GM18909 (cell line): ENCODE results near the gene DLX4.
A peak's percentile ranks its signal among the peaks of the same experiment; 100 is the strongest.

ENCODE experiments used
- ATAC-seq: cut with Tn5 transposase; IDR thresholded peaks from one replicate; pipeline ENCODE4 v1.9.1; 2021; ENCODE audit warnings: mild to moderate bottlenecking; ENCODE audit not compliant: unreplicated experiment, poor library complexity

DLX4 gene

GRCh38 chr17:49967621-49968404 lies 1.2 kb upstream of the DLX4 start:
- no peak for ATAC-seq

DNA sequence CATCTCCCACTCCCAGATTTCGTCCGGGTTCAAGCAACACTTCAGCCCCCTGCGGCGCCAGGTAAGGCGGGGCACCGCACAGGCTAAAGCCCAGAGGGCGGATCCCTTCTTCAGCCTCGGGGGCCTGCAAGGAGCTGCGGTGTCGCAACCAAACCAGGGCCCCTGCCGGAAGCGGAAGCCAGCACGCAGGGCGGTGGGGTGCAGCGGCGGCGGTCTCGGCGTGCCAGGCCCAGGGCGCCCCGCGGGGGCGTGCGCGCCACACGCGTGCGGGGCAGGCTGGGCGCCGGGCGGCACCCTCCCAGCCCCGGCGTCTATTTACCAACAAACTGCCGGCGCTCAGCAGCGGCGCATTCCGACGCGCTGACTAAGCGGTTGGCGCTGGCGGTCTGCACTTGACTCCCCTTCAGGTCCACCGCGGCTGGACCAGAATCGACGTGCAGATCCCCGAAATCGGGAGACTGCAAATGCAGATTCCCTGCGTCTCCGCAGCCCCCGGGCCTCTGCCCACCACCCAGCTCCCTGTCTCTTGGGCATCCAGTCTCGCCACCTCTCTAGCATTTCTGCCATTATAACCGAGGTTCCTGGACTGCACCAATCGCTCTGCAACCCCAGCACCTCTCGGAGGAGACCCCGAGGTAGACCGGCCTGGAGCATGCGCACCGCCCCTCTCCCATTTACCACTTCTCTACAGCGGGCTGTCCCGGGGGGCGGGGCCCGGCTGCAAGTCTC lies 421 bp upstream of the DLX4 start:
- ATAC-seq: peak; percentile 62

DNA sequence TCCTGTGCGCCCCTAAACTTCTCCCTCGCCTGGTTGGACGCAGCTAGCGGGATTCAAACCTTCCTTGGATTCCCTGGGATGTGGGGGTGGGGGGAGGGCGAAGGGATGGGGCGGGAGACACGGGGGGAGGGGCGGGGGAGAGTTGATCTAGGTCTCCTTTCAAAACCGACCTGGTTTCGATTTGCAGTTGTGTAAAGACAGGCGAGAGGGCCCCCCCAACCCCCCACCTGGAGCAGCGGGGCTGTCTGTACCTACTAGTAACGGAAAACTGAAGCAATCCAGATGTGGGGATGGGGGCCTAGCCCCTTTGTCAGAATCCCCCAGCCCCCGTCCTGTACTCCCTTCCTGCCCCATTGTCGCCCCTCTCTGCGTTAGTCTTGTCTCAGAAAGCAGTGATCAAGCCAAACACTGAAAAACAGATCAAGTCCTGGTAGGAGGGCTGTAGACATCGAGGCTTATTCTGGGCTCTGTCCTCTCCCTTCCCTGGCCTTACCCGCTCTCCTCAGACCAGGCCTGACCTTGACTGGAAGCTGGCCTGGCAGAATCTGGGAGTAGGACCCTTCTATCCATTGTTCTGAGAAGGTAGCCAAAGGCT lies 902 bp downstream of the DLX4 start:
- no peak for ATAC-seq

DNA sequence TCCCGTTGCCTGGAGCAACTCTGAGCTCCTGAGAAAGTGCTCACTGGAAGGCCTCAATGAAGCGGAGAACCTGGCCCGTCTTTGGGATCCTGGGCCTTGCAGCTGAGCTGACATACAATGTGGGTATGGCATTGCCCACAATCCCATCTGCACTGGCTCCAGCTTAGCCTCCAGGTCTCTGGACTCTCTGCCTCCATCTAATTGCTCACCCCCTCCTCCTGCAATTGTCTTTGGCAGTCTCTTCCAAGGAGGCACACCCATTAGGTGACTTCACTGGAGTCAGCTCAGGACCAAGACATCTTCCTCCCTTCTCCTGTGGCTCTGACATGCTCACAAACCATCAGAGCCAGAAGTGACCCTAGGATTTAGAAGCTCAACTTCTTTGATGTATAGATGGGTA lies 1.5 kb downstream of the DLX4 start:
- no peak for ATAC-seq

DNA sequence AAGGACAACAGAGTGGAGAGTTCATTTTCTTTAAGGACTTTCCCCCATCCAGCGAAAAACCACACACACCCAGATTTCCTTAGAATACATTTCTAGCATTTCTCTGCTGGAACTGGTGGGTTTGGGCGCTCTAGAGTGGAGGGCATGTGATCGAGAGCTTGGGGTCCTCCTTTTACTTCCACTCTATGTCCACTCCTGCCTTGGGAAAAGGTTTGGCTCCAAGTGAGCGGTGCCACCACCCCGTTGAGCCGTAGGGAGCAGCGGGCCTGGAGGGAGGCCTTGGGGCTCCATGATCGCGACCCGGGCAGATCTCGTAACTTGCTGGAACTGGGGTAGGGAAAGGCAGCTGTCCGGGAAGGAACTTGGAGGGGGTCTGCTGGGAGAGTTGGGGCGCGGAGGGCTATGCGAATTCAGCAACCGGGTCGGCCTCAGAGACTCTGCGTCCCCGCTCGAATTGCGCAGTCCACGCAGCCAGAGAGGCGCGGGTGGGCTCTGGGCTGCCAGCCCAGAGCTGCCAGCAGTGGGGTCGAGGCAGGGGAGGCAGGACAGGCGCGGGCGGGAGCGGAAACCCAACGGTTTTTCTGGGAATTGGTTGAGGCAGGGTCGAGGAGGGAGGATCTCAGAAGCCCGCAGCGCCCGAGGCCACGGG lies 2.3 kb downstream of the DLX4 start:
- no peak for ATAC-seq

- no peak for ATAC-seq
These were observed 3.0 kb downstream of the DLX4 start for GRCh38 chr17:49971848-49972485.

DNA sequence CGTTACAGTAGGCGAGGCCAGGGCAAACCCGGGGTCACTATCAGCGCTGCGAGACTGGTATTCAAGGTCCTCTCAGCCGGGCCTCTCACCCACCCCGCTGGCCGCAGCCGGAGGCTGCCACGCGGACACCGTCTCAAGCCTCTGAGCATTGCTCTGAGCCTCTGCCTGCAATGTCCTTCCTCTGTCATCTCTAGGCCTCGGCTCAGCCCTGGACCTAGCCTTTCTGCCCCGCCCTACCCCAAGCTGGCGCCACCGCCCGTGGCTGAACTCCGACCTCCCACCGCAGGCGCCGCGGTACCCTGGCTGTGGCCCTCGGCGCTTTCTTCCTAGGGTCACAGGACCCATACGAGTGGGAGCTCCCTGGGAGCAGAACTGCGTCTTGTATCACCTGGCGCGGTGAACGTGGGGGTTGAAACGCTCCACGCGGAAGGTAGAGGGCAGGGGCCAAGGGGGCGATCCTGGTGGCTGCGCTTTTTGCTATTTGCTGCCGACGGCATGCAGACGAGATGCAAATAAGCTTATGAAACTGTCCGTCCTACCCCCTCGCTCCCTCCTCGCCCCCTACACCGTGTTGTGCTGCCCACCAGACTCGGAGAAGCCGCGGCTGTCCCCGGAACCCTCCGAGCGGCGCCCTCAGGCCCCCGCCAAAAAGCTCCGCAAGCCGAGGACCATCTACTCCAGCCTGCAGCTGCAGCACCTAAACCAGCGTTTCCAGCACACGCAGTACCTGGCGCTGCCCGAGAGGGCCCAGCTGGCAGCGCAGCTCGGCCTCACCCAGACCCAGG lies 3.7 kb downstream of the DLX4 start:
- no peak for ATAC-seq

DNA sequence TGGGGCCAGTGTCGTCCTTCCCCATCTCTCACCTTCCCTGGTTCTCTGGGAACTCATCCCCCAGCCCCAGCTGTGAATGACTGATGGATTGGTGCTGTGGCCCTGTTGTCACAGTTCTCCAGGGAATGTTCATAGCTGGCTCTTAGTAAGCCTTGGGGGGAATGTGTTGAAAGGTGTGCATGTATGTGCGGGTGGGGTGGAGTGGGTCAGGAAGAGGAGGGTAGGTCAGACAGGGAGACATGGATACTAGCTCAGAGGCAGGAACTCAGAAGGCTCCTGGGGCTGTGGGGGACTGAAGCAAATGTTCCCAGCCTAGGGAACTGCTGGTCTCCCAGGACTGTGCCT lies 4.3 kb downstream of the DLX4 start:
- ATAC-seq: no peak

DNA sequence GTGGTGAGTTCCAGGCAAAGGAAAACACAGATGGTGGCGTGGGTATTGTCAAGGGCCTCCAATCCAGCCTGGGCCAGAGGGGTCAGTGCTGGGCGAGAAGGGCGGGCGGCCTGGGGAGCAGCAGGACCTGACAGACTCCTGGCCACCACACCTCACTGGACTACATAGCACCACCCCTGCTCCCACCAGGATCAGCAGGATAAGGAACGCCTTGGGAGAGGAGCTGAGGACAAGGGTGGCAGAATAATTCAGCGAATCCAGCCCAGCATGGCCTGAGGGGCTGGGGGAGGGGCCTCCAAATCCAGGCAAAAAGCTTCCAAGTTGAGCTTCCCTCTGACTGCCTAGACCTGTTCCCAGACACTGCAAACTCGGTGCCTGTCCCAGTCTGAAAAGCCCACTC lies 6.5 kb downstream of the DLX4 start:
- no peak for ATAC-seq

- ATAC-seq: no peak
These were observed 7.3 kb downstream of the DLX4 start for GRCh38 chr17:49976163-49976827.

DNA sequence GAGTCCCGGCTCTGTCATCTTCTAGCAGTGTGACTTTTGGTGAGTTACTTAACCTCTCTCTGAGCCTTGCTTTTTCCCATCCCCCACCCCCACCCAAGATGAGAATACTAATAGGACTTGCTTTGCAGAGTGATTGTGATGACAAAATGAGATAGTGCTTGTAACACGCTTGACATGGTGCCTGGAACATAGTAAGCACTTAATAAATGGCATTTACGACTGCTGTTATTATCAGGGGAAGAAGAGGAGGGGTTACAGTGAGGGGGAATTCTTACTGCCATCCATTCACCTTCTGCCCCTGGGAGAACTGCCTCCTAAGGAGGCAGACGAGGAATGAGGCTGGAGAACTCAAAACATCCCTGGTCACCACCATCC lies 7.8 kb downstream of the DLX4 start:
- ATAC-seq: no peak

GRCh38 chr17:49977463-49978389 lies 8.7 kb downstream of the DLX4 start:
- ATAC-seq: no peak

DNA sequence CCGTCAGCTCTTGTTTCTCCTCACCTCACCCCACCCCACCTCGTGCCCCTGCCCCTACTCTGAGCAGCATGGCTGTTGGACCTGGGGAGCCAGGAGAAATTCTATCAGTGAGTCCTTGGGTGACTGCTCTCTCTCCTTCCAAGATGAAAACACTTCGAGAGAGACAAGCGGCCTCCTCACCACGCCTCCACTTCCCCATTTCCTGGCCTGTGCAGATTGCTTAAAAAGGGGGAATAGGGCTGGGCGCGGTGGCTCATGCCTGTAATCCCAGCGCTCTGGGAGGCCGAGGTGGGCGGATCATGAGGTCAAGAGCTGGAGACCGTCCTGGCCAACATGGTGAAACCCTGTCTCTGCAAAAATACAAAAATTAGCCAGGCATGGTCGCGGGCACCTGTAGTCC lies 9.5 kb downstream of the DLX4 start:
- ATAC-seq: no peak

GRCh38 chr17:49979748-49980479 lies 10.9 kb downstream of the DLX4 start:
- ATAC-seq: no peak

GRCh38 chr17:49980703-49981197 lies 11.8 kb downstream of the DLX4 start:
- no peak for ATAC-seq

GRCh38 chr17:49984283-49984682 lies 15.3 kb downstream of the DLX4 start:
- ATAC-seq: no peak

DNA sequence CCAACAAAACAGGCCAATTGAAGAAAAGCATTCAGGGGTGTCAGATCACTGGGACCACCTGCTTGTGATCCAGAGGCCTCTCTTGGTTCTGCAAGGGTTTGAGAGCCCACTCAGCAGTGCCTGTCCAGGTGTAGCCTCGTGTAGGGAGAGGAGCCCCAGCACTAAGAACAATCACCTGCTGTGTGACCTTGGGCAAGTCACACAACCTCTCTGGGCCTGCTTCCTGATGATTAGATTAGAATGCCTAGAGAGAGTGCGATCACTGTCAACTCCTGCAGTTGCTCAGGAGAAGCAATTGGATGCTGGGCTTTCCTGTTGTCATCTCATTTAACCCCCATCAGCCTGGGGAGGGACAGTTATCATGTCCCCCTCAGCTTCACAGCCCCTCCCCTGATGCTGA lies 15.8 kb downstream of the DLX4 start:
- ATAC-seq: no peak
